Cortex of kidney (tissue), 1 donor: Measurements from ENCODE around the gene SRCIN1.

Experiments
- DNase-seq: peaks from one replicate; lab custom pipeline; 2025; lab: John Stamatoyannopoulos, UW

Gene SRCIN1

DNA sequence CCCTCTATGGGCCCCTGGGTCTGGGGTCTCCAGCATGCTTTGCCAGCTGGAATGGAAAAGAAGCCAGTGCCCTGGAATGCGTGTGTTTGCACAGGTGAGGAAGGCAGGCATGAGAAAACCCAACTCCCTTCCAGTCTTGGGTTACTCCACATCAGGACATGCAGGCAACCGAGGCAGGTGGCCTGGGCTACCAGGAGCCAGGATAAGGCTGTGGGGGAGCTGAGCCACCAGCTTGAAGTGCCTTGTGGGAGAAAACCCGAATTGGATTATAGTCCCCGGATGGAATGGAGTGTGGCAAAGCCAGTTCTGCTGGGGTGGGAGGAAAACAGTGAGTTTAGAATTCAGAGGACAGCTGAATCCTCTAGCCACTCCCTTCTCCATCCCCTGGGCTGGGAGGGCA, 7.2 kb downstream of the SRCIN1 start:
- no peak for DNase-seq

DNA sequence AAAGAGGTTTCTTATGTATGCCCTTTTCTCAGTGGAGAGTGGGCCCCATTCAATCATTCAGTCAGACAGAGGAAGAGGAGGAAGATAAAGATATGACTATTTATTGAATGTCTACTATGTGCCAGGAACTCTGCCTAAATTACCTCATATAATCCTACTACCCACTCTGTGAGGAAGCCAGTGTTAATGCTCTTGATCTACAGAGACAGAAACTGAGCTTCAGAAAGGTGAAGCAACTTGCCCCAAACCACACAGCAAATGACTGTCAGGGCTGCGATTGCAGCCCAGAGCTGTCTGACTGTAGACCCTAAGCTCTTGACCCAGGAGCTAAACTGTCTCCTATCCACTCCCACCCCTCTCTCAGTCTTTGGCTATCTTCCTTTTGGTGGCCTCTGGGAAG, 8.4 kb downstream of the SRCIN1 start:
- DNase-seq = no peak

DNA sequence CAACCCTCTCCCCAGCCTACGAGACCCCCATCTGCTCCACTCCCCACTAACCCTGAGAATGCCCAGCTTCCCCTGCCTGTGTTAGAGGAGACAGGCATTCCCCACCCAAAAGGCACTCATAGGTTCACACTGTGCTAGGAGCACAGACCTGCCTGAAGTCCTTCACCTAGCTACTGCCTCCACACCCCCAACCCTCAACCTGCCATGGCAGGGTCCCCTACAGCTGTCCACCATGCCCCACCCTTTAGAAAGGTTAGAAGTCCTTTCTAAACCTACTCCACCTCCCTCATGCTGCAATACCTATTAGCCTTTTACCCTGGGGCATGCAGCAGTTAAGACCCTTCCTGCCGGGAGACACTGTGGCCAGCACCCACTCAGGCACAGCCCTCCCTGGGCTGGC, 9.1 kb downstream of the SRCIN1 start:
- no peak for DNase-seq

DNA sequence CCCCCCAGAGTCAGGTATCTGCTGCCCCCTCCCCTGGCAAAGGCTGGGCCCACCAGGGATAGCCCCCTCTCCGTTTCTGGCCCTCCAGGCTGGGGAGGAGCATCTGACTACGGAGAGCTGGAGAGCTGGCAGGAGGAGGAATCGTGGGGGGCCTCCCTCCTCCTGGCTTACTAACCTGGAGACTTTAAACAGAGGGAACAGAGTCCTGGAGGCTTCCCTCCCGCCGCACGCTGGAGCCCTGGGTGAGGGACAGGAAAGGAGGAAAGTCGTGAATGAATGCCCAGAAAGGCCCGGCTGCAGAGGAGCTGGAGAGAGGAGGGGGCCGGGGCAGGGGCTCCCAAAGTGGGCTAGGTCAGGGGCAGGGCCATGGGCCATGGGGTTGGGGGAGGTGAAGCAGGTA, 9.9 kb downstream of the SRCIN1 start:
- DNase-seq = no peak

DNA sequence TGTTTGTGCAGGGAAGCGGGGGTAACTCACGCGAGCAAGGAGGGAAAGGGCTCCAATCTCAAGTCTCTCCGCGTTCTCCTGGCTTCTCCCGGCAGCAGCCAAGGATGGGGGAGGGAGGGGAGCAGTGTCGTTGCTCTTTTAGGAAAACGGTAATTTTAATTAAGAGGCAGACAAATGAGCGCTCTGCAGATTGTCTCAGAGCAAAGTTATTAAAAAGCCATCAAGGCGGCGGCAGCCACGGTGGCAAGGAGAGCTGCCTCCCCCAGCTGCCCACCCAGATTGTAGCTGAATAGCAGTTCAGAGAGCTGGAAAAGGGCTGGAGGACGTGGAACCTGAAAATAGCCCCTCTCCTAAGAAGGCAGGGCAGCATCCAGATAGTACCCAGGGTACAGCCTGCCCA, 11.6 kb downstream of the SRCIN1 start:
- no peak for DNase-seq

DNA sequence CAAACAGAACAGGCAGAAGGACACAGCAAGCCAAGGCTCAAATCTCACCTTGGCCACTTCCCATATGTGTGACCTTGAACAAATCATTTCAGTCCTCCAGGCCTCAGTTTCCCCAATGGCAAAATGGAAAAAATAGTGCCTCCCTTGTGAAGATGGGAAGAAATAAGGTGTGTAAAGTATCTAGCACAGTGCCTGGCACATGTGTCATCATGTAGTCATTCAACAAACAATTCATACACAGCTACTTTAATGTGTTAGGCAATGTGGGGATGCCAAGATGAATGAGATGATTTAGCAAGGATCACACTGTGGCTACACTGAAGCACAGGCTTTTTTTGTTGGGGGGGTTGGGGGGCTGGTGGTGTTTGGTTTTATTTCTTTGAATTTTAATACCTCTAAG, 13.3 kb downstream of the SRCIN1 start:
- no peak for DNase-seq

DNA sequence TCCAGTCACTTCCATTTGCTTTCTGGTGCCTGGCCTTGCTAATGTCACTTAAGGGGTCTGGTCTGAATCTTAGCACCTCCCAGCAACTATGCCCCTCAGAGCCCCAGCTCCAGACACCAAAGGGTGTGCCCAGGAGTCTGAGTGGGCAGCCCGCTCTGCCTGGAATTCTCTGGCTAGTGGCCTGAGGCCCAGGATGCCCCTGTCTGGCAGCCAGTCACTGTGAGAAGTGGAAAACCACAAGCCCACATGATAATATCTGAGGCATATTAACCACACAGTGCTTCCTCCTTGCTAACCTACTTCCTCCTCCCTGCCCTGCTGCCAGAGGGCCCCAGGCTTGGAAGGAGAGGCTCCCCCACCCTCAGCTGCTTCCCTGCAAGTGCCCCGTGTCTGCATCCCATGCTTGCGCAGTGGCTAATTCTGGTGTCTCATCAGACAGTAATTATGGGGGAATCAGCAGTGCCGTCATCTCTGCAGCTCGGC, 14.0 kb downstream of the SRCIN1 start:
- DNase-seq = no peak

DNA sequence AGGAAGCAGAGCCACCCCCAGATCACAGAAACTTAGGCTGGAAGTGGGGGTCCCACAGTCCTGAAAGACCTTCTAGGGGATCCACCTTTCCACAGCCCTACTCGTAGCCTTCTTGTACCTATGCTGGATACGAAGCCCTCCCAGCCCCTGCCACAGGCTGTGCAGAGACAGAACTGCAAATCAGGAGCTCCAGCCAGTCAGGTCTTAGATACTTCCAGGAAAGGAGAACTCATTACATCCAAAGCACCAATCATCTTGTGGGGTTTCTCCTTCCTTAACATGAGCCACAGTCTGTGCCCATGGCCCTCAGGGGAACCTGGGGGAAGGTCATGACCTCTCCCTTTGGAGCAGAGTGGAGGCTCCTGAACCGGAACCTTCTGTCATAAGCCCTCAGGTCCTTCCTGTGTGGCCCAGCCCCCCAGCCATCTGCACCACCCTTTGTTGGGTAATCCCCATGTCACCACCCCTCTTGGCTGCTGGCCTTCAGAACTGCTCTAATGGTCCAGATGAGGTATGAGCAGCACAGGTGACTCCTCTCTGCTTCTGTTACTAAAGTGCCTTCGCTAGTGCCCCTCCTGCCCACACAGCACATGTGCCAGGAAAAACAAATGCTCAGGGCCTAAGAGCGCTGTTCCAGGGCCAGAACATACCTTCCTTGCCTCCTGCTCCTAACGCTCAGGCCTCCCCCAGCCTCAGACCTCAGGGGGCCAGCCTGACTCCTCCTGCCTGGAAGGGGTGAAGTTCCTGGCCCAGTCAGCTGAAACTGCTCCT, 14.6 kb downstream of the SRCIN1 start:
- DNase-seq = no peak

DNA sequence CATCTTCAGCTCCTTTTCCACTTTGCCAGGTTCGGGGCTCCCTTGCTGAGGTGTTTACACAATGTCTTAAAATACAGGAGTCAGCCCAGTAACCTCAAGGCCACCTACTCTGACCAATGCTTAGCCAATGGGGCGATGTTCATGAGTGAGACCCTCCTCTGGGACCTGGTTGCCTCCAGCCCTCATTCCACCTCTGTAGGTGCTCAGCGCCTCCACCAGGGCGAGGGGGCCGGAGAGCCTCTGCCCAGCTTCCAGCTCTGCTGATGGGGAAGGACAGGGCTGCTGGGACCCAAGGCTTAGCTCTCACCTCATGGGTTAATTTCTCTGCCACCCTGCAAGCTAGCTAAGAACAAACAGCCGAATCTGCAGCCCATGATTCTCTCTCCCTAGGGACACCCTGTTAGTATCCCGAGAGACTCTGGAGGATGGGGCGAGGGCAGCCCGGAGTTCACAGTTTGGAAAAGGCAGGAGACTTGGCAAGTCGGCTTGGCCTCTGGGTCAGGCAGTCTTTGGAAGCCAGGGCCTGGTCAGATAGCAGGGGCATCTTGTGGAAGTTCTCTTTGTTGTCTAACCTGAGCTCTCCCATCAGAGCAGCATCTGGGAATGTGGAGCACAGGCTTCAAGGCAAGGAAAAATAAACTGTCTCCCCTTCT, 16.2 kb downstream of the SRCIN1 start:
- DNase-seq = no peak

DNA sequence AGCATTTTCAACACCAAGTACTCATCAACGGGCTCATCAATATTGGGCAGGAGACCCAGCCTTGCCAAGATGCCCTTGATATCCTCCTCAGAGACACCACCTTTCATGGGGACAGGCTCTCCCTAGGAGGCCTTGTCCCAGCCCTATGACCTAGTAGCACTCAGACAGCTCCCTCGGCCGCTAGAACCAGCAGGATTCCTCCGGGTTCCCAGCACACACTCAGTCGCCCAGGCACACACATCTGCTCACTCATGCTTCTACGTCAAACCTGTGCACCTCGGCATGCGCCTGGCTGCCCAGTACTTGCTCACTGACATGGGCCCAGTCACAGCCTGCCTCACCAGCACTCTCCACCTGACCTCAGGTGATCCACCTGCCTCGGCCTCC, 17.0 kb downstream of the SRCIN1 start:
- DNase-seq = no peak

DNA sequence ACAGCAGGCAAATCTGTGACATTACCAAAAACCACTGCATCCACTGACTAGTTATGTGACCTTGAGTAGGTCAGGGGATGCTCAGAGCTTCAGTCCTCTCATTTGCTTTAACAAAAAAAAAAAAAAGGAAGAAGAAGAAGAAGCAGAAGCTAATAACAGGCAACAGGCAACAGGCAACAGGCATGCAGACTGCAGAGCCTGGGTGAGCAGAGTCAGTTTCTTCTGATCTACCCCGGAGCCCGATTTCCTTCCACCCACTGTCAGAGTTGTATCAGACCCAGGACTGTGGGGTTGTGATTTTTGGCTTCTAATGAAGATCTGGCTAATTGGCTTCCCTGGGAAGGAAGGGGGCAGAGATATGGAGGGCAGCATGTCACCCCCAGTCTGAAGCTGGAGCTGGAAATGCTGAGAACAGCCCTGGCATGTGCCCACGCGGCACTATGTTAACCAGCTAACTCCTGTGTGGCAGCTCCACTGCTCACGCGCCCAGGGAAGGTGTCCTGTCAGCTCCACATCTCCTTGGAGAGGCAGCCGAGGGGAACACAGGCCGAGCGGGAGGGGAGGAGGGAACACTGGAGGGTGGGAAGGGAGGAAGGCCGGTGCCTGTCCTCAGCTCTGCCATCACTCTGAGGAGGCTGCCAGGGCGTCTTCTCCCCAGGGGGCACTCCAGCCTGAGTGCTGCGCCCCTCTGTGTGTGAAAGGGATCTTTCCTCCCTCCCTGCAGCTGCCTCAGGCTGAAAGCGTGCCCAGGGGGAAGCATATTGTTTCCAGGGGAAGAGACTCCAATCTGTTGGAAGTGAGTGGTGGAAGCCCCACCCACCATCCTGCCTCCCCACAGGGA, 17.6 kb downstream of the SRCIN1 start:
- no peak for DNase-seq

DNA sequence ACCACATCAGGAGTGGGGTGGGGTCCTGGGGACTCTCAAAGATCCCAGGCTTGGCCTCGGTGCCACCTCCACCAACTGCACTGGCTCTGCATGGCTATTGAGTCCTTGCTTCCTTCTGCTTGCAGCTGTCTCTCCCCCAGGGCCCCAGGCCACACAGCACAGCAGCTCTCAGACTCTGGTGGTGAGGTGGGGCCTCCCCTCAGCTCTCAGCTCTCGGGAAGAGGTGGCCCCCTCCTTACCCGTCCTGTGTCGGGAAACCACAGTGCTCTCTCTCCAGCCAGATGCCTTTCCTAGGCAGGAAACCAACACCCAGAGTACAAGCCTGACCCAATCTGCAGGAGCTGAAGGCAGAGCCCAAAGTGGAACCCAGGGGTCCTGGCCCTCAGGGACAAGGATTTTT, 18.5 kb downstream of the SRCIN1 start:
- DNase-seq = no peak

DNA sequence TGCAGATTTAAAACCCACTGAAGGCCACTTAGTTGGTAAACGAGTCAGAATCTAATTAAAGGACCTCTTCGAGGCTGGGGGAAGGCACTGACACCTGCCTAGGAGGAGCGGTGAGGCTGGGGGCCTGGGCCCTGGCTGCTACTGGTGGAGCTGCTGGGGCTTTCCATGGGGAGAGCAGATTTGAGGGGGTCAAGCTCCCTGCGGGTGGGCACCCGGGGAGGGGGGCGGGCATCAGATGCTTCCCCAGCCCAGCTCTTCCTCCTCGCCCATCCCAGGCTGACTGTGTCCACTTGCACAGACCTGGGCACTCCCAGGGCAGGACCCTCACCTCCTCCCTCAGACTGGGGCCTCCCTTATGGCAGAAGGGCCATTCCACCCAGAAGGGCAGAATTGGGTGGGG, 19.0 kb downstream of the SRCIN1 start:
- DNase-seq = no peak

DNA sequence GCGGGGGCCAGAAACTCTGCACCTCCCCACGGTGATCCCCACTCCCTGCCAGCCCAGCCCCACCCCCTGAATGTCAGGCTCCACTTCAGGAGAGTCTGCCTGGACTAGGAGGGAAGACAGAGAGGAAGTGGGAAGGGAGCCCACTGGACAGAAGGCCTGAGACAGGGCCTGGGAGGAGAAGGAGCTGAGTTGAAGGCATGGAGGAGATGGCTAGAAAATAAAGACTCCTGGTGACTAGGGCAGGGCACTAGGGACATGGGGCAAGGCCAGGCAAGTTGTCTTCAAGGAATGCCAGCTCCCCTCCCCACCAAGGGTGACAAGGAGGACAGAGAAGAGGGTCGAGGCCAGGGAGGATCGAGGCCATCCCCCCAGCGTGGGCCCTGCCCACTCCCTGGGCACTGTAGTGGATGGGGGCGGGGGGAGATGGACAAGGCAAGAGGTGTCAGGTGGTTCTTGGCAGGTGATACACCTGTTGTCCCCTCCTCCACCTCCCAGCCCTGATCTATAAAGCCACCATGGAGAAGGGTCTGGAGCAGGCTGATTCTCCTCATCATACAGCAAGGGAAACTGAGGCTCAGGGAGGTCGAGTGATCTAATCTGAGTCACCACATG, 19.7 kb downstream of the SRCIN1 start:
- DNase-seq = no peak

DNA sequence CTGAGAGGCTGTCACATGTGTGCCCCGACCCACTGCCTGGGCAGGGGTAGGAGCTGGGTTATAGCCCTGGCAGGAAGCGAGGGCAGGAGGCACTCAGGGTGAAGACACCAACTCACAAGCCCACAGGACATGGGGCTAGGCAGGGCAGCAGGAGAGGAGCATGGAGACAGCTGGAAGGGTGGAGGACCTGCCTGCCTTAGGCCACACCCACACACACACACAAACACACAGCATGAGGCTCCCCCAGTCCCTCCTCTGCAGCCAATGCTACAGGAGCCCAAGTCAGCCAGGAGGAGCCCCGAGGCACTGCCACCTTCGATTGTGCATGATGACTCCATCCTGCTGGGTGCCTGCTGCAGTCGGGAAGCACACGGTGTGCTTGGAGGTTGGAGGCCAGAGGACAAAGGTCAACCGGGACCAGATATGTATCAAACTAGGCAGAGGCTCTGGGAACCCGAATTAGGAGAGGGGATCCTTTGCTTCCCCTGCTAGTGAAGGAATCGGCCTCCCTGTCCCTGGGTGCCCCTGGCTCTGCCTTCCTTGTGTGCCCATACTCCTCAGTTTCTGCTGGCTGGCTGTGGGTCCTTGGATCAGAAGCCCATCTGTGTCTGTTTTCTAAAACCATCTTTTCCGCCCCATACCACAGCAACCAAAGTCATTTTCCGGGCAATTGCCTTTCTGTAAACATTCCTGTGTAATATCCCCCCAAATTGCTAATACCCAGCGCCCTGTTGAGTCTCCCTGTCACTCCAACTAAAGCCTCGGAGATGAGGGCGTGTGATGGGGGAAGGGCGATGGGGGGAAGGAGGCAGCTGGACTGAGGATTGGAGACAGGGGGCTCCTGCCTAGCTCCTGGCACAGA, 20.5 kb downstream of the SRCIN1 start:
- DNase-seq = no peak

DNA sequence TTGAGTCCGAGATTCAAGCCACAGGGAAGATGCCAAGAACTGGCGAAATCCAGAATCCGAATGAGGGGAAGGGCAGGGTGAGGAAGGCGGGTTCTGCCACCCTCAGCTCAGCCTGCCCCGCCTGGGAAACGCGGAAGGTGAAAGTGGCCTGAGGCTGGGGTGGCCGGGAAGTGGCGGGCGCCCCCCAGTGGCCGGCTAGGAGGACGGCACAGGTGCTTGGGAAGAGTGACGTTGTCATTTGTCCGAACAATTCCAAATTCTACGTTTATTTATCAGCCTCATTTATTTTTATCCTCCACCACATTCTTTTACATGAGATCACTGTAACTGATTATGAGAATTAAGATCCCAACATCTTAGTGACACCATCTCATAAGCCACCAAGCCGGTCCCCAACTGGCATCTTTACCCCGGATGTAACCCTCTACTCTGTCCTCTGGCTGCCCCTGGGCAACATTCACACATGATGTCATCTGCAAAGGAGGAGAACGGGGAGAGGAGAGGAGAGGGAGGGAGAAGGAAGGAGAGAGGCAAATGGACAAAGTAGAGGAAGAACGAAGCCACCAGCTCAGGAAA, 21.3 kb downstream of the SRCIN1 start:
- DNase-seq = no peak

DNA sequence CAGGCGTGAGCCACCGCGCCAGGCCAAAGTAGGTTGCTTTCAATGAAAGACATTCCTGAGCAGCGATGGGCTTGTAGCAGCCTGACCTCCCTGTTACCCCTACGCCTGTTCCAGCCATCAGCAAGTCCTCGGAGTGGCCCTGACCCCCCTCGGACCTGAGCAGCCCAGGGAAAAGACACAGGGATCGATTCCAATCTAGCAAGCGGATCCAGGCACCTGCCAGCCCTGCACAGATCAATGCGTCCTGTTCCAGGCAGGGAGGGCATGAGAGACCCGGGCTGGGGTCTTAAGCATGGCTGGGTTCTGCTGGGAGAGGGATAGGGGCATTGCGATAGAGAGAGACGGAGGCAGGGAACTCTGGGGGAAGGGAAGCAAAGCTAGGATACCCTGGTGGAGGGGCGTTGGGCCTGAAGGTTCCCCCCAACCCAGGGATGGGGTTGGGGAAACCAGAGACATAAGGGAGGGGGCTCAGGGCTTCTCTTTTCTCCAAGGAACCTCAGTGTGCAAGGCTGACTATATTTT, 21.9 kb downstream of the SRCIN1 start:
- no peak for DNase-seq

DNA sequence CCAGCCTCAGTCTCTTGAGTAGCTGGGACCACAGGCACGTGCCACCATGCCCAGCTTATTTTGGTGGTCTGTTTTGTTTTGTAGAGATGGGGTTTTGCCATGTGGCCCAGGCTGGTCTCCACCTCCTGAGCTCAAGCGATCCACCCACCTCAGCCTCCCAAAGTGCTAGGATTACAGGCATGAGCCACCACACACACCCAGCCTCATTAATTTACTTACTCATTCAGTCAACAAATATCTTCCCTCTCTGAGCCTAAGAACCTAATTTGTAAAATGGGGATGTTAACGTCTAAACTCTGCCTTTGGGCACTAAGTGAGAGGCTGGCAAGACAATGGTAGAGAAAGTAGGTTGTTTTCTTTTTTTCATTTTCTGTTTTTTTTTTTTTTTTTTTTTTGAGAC, 22.6 kb downstream of the SRCIN1 start:
- no peak for DNase-seq

DNA sequence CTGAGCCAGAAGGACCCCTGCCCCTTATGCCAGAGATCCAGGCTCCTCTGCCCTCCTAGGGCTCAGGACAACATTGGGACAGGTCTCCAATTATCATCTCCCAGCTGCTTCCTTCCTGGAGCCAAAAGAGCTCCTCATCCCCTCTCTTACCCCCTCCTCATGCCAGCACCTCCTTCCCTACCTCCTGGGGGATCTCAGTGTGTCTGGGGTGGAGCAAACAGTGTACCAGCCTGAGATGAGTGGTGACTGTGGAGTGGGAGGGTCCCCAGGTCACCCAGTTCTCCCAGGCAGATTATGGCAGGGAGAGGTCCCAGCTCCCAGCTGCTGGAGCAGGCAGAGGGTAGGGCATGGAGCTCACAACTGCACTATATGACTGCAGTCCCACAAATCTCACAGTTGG, 23.7 kb downstream of the SRCIN1 start:
- DNase-seq = no peak

DNA sequence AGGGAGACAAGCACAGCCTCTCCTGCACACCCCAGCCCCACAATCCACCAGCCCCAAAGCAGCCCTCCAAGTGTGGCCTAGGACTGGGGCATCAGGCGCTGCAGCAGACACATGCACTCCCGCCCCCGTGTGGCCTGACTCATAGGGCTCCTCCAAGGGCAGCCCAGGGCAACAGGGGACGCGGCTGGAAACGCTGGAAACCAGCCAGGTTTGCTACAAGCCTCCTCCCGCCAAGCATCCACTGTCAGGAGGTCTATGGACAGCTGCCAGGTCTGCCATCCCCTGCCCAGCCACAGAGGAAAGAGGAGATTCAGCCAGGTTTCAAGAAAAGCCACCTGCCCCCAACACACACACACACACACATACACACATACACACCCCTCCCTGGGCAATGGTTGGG, 25.8 kb downstream of the SRCIN1 start:
- no peak for DNase-seq

DNA sequence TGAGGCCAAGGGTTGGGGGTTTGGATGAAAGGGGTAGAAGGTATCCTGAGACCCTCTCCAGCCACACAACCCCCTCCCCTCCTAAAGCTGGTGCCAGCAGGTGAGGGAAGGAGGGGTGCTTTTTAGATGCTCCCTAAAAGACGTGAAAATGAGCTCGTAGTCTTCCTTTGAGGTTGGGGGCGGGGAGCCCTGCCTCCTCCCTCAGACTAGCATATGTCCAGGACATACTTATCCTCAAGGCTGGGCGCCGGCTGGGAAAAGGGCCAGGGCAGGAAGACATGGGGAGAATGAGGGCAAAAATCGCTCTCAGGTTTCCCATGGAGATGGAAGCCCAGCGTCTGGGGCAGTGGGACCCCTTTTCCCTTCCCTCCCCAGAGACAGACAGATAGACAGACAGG, 26.7 kb downstream of the SRCIN1 start:
- DNase-seq = no peak
